ENCODE results near the gene TECPR2.

The TECPR2 gene

DNA sequence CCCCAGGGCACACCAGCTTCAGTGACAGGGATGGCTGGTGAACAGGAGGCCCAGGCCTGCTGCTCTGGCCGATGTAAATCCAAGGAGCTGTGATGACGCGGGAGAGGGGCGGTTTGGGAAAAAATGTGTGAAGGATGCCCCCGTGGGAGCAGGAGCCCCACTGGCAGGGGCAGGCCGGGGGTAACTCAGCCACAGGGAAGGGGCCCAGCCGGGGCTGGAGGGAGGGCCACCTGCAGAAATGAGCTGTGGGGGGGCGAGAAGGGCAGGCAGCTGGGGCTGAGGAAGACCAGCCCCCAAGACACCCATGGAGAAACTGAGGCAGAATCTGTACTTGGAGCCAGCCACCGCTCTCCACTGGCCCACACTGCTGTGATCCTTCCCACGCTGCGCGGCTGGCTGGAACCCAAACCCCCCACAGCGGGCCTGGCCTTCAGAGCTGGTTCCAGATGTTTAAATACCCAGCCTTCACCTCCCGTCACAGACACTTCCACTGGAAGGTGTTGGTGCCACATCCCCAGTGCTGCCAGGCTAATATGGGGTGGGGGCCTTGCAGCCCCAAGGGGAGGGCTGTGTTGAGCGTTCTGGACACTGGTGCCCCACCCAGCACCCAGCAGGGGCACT lies 175.3 kb downstream of the TECPR2 start:
- TF ChIP-seq REST (IDR thresholded peaks at IDR 0.05; ENCODE audit: insufficient read depth in 1 of 2, low read depth in 2 of 2, low read length in 2 of 2) = no peak
- no peak for TF ChIP-seq POLR2AphosphoS5 (IDR thresholded peaks at IDR 0.05; ENCODE audit: low read depth, low read length)
- no peak for TF ChIP-seq FOXP2 (optimal IDR thresholded peaks at IDR 0.05; ENCODE audit: borderline replicate concordance, extremely low read depth, extremely low read length, insufficient read depth)
- TF ChIP-seq SIN3A (IDR thresholded peaks at IDR 0.05; ENCODE audit: borderline replicate concordance, insufficient read depth, low read length) = no peak
- TF ChIP-seq TAF1 (IDR thresholded peaks at IDR 0.05; ENCODE audit: borderline replicate concordance, insufficient read depth, low read length) = no peak

DNA sequence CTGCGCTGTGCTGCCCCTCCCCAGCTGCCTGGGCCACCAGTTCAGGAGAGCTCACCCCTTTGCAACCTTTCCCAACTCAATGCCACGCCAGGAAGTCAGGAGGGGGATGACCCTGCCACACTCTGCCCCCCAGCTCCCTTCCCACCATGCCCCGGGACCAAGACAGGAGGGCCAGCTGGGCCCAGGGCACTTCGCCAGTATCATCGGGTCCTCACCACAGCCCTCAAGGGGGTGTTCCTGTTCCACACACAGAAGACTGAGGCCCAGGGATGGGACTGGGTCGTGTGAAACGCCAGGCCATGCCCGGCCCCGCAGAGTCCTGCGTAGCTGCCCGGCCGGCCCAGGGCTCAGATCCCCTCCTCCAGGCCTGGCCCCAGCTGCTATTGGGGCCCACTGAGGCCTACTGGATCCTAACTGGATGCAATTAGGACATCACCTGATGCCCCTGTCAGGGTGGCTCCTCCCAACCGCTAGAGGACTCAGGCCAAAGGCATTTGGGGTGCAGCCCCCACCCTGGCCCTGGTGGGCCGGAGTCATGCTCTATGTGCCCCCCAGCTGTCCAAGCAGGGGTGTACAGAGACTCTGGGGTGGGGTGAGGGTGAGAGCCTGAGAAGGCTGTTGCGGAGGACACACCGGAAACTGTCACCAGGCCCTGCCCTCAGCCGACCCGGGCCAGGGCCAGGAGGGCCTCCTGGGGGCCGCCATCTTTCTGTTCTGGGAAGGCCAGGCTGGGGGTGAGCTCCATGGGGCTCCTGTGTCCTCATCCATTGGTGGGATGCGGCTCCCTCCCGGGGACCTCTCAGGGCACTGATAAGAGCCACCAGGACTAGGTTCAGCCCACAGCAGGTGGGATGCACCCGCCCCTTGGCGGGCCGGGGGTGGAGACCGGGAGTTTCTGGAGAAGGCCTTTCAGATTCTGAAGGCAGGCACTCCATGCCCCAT lies 176.1 kb downstream of the TECPR2 start:
- TF ChIP-seq TAF1 (IDR thresholded peaks at IDR 0.05; ENCODE audit: borderline replicate concordance, insufficient read depth, low read length) (no peak), REST (IDR thresholded peaks at IDR 0.05; ENCODE audit: insufficient read depth in 1 of 2, low read depth in 2 of 2, low read length in 2 of 2) (no peak), SIN3A (IDR thresholded peaks at IDR 0.05; ENCODE audit: borderline replicate concordance, insufficient read depth, low read length) (no peak), POLR2AphosphoS5 (IDR thresholded peaks at IDR 0.05; ENCODE audit: low read depth, low read length) (no peak), FOXP2 (optimal IDR thresholded peaks at IDR 0.05; ENCODE audit: borderline replicate concordance, extremely low read depth, extremely low read length, insufficient read depth) (no peak)

- TF ChIP-seq FOXP2 (optimal IDR thresholded peaks at IDR 0.05; ENCODE audit: borderline replicate concordance, extremely low read depth, extremely low read length, insufficient read depth) (peak; percentile 63), REST (IDR thresholded peaks at IDR 0.05; ENCODE audit: insufficient read depth in 1 of 2, low read depth in 2 of 2, low read length in 2 of 2) (no peak), TAF1 (IDR thresholded peaks at IDR 0.05; ENCODE audit: borderline replicate concordance, insufficient read depth, low read length) (no peak), SIN3A (IDR thresholded peaks at IDR 0.05; ENCODE audit: borderline replicate concordance, insufficient read depth, low read length) (no peak)
Measured at GRCh38 chr14:102539544-102540314, 177.0 kb downstream of the TECPR2 start.

GRCh38 chr14:102540315-102541028 lies 177.7 kb downstream of the TECPR2 start:
- no peak for TF ChIP-seq SIN3A (IDR thresholded peaks at IDR 0.05; ENCODE audit: borderline replicate concordance, insufficient read depth, low read length)
- no peak for TF ChIP-seq POLR2AphosphoS5 (IDR thresholded peaks at IDR 0.05; ENCODE audit: low read depth, low read length)
- TF ChIP-seq REST (IDR thresholded peaks at IDR 0.05; ENCODE audit: insufficient read depth in 1 of 2, low read depth in 2 of 2, low read length in 2 of 2) = no peak
- no peak for TF ChIP-seq FOXP2 (optimal IDR thresholded peaks at IDR 0.05; ENCODE audit: borderline replicate concordance, extremely low read depth, extremely low read length, insufficient read depth)
- TF ChIP-seq TAF1 (IDR thresholded peaks at IDR 0.05; ENCODE audit: borderline replicate concordance, insufficient read depth, low read length) = no peak
